Activated B cell treated with CpG ODN at 0.5 μM for 24 hours (primary cell): ENCODE data around the gene HOXC11. TPM values are rescaled to one million over a fixed set of nuclear protein-coding genes. Genes with fewer than 3 reads are reported as not detected.

Experiments used
- ATAC-seq: fragments of 200-7000 bp; cut with Tn5 transposase; one replicate; pipeline ENCODE4 v1.10.0; 2021; ENCODE audit warnings: low read depth, mild to moderate bottlenecking, moderate library complexity
- CTCF ChIA-PET: fragments of 350-600 bp; sonication (Branson Sonifier 250); formaldehyde crosslinking; loops from one replicate; lab custom pipeline; 2021; ENCODE audit warnings: antibody characterized with exemption; lab: Charles Lee
- POLR2A ChIA-PET: fragments of 350-600 bp; sonication (Branson Sonifier 250); formaldehyde crosslinking; loops from one replicate; lab custom pipeline; 2021; ENCODE audit warnings: antibody characterized with exemption; lab: Charles Lee
- DNase-seq: peaks from one replicate; pipeline ENCODE4 v3.0.0; 2022
- H3K27ac Mint-ChIP-seq: one replicate; pipeline ENCODE4 v1.8.0; 2020; ENCODE audit warnings: mixed read lengths
- H3K27me3 Mint-ChIP-seq: one replicate; pipeline ENCODE4 v1.8.0; 2021; ENCODE audit warnings: mixed read lengths
- H3K36me3 Mint-ChIP-seq: one replicate; pipeline ENCODE4 v1.8.0; 2021; ENCODE audit warnings: low read depth, mixed read lengths
- H3K4me1 Mint-ChIP-seq: one replicate; pipeline ENCODE4 v1.8.0; 2021; ENCODE audit warnings: mixed read lengths
- H3K4me3 Mint-ChIP-seq: one replicate; pipeline ENCODE4 v1.8.0; 2020; ENCODE audit warnings: mild to moderate bottlenecking, mixed read lengths
- H3K9me3 Mint-ChIP-seq: one replicate; pipeline ENCODE4 v1.8.0; 2020; ENCODE audit warnings: mixed read lengths
- intact Hi-C: fragments of 100-400 bp; cut with micrococcal nuclease; formaldehyde crosslinking; loops from one replicate; pipeline ENCODE4 v1.15.1; 2024
- total RNA-seq: library from RNA; stranded (reverse); gene quantifications from 2 replicates; pipeline ENCODE4 v1.2.3, GENCODE V29; 2022
- TF ChIP-seq, protein P1 (sequence below): fragments of 200-600 bp; IDR thresholded peaks from one replicate; pipeline ENCODE4 v1.8.0; 2022; ENCODE audit warnings: antibody characterized with exemption, mild to moderate bottlenecking

HOXC11 gene
- total RNA-seq, 1 donor from 2014 or later, result not detected

DNA sequence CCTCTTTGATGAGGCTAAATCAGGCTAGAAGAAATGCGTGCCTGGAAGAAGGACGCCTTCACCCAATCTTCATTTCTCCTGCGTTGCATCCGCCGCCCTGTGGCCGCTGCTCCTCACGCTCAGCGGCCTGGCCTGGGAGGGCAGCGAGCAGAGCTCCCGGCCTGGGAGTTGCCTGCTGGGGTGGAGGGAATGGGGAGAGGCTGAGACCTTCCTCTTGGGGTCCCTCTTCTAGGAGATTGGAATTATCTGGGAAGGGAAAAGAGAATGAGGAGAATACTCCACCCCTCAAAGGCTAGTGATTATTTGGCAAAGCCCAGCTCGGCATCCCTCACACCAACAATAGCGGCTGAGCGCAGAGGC is 20.6 kb upstream of the HOXC11 start:
- H3K36me3 Mint-ChIP-seq, result no peaks in the 10 kb centered on the region
- ATAC-seq (no peak), DNase-seq (no peak)
- H3K9me3 Mint-ChIP-seq, result no peaks in the 10 kb centered on the region
- POLR2A ChIA-PET, result interaction anchor here (0.5 kb wide), 1 partner anchor 80 kb away, joined by 6 read pairs; no protein-coding TSS in a partner anchor
- peaks cover 71% of the 10 kb centered on the region for H3K27me3 Mint-ChIP-seq
- CTCF ChIA-PET, result no interaction called here
- TF ChIP-seq, protein P1, sequence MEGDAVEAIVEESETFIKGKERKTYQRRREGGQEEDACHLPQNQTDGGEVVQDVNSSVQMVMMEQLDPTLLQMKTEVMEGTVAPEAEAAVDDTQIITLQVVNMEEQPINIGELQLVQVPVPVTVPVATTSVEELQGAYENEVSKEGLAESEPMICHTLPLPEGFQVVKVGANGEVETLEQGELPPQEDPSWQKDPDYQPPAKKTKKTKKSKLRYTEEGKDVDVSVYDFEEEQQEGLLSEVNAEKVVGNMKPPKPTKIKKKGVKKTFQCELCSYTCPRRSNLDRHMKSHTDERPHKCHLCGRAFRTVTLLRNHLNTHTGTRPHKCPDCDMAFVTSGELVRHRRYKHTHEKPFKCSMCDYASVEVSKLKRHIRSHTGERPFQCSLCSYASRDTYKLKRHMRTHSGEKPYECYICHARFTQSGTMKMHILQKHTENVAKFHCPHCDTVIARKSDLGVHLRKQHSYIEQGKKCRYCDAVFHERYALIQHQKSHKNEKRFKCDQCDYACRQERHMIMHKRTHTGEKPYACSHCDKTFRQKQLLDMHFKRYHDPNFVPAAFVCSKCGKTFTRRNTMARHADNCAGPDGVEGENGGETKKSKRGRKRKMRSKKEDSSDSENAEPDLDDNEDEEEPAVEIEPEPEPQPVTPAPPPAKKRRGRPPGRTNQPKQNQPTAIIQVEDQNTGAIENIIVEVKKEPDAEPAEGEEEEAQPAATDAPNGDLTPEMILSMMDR, result no peak
- intact Hi-C loops, result loop anchor here (5.0 kb wide), 2 partner anchors 45 to 100 kb away; partner anchors contain the start of gene HOXC4
- H3K4me1 Mint-ChIP-seq, result peaks cover 10% of the 10 kb centered on the region
- H3K4me3 Mint-ChIP-seq, result no peak overlapping the region
- H3K27ac Mint-ChIP-seq, result no peak overlapping the region

GRCh38 chr12:53952871-53953734 is 19.8 kb upstream of the HOXC11 start:
- DNase-seq (no peak), ATAC-seq (no peak)
- CTCF ChIA-PET, result interaction anchor here (1.1 kb wide), 1 partner anchor 80 kb away, joined by 3 read pairs; the partner anchor contains the start of gene HOXC5
- H3K4me1 Mint-ChIP-seq, result peaks cover 13% of the 10 kb centered on the region
- no peaks in the 10 kb centered on the region for H3K9me3 Mint-ChIP-seq
- peaks cover 71% of the 10 kb centered on the region for H3K27me3 Mint-ChIP-seq
- no peak overlapping the region for H3K4me3 Mint-ChIP-seq
- POLR2A ChIA-PET, result interaction anchor here (0.5 kb wide), 1 partner anchor 79 kb away, joined by 6 read pairs; no protein-coding TSS in a partner anchor
- no peaks in the 10 kb centered on the region for H3K36me3 Mint-ChIP-seq
- TF ChIP-seq, protein P1, result no peak
- no peak overlapping the region for H3K27ac Mint-ChIP-seq
- intact Hi-C loops, result loop anchor here (5.0 kb wide), 2 partner anchors 44 to 99 kb away; partner anchors contain the start of gene HOXC4

DNA sequence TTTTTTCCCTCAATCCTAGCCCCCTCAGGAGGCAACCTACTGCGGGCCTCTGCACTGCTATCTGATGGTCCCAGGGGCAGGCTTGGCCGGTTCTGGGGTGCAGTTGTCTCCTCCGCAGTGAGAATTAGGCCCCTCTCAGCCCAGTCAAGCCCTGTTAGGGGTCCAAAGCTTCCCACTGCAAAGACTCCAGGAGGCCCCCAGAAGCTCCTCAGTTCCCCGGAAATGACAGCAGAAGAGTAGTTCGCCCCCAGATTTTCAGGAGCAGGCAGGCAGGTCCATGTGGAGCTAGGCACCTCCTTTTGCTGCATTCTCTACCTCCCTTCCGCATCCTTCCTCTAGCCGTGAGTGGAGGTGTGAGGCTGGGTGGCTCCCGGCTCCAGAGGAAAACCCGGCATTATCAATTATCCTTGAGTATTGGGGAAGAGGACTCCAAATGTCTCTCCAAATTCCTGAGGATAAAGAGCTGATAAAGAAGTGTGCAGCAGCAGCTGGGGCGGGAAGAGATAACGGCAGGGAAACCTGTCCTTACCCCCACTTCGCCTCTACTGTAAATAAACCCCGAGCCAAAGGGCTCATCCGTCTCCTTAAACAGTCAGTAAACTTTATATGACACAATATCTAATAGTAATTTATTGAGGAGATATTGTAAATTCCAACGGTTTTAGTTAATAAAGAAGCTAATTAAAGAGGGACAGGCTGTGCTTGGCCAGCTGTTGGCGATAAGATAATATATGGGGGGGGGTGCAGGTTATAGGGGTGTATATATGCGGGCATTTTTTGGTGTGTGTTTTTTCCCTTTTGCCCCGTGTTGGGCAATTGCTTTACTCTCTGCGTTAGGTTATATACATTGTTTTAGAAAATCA is 18.9 kb upstream of the HOXC11 start:
- CTCF ChIA-PET, result interaction anchor here (0.7 to 1.1 kb wide), 3 partner anchors 77 to 79 kb away, joined by 3 to 4 read pairs (median 3); partner anchors contain the start of gene HOXC5
- no peaks in the 10 kb centered on the region for H3K9me3 Mint-ChIP-seq
- ATAC-seq, result no peak
- intact Hi-C loops, result loop anchor here (5.0 kb wide), 2 partner anchors 43 to 98 kb away; partner anchors contain the start of gene HOXC4
- POLR2A ChIA-PET, result no interaction called here
- no peak overlapping the region for H3K4me3 Mint-ChIP-seq
- no peak for DNase-seq
- H3K36me3 Mint-ChIP-seq, result no peaks in the 10 kb centered on the region
- H3K27me3 Mint-ChIP-seq, result peaks cover 69% of the 10 kb centered on the region
- H3K4me1 Mint-ChIP-seq, result peaks cover 13% of the 10 kb centered on the region
- H3K27ac Mint-ChIP-seq, result no peak overlapping the region
- TF ChIP-seq, protein P1, result no peak

DNA sequence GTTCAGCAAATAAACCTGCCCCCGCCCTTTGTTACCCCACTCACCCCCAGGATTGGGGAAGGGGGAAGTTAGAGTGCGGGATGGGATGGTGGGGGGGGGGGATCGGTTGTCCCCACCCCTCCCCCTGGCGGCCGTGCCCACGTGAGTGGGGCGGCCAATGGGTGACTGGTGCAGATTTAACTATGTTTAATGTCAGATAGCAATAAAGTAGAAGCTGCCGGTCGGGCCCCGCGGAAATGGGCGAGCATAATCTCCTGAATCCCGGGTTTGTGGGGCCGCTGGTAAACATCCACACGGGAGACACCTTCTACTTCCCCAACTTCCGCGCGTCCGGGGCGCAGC is 18.3 kb upstream of the HOXC11 start, which contains the start of gene HOXC12:
TSS of gene HOXC12 (plus strand) at position 210 of the 342 bp plus-strand sequence. CDS start at position 237, 27 bp downstream.
- POLR2A ChIA-PET, result no interaction called here
- intact Hi-C loops, result loop anchor here (5.0 kb wide), 2 partner anchors 43 to 98 kb away; partner anchors contain the start of gene HOXC4

More for the DNA sequence above, 18.3 kb upstream of the HOXC11 start, which contains the start of gene HOXC12:
- ATAC-seq (no peak), DNase-seq (no peak)
- Mint-ChIP-seq H3K4me3 (no peak within 1 kb of the TSS), H3K27ac (no peak within 1 kb of the TSS), H3K9me3 (peaks cover 1% of the 10 kb centered on the region), H3K27me3 (peaks cover 72% of the 10 kb centered on the region), H3K36me3 (no peaks in the 10 kb centered on the region), H3K4me1 (peaks cover 13% of the 10 kb centered on the region)
- TF ChIP-seq, protein P1, result no peak
- CTCF ChIA-PET, result interaction anchor here (0.7 to 1.0 kb wide), 2 partner anchors 76 to 78 kb away, joined by 3 to 4 read pairs; no protein-coding TSS in a partner anchor
